Endodermal cell (in vitro differentiated cells): ENCODE results near the gene FBXL16. TPM values are rescaled to one million over a fixed set of nuclear protein-coding genes. Genes with fewer than 3 reads are reported as not detected.
A peak's percentile ranks its signal among the peaks of the same experiment; 100 is the strongest.

ENCODE experiments used
- DNase-seq: peaks from one replicate; pipeline ENCODE4 v3.0.0-alpha.2; 2017
- H3K27ac ChIP-seq: 2 replicates; pipeline ENCODE4 v1.5.1; 2013; ENCODE audit warnings: mild to moderate bottlenecking, low read depth, low read length, moderate library complexity
- H3K27me3 ChIP-seq: 2 replicates; pipeline ENCODE4 v1.6.1; 2013; ENCODE audit warnings: mild to moderate bottlenecking, low read length, moderate library complexity; ENCODE audit not compliant: insufficient read depth, control insufficient read depth, poor library complexity, severe bottlenecking
- H3K36me3 ChIP-seq: 2 replicates; pipeline ENCODE4 v1.7.0; 2013; ENCODE audit warnings: mild to moderate bottlenecking, low read length, moderate library complexity; ENCODE audit not compliant: control insufficient read depth, insufficient read depth
- H3K4me1 ChIP-seq: one replicate; pipeline ENCODE4 v1.7.0; 2013; ENCODE audit warnings: low read length; ENCODE audit not compliant: control insufficient read depth, insufficient read depth
- H3K4me3 ChIP-seq: 2 replicates; pipeline ENCODE4 v1.5.1; 2013; ENCODE audit warnings: mild to moderate bottlenecking, low read length, moderate library complexity
- H3K9ac ChIP-seq: 2 replicates; pipeline ENCODE4 v1.6.1; 2013; ENCODE audit warnings: mild to moderate bottlenecking, low read length, moderate library complexity; ENCODE audit not compliant: poor library complexity, severe bottlenecking; ENCODE audit errors: extremely low read depth
- H3K9me3 ChIP-seq: 2 replicates; pipeline ENCODE4 v1.6.1; 2013; ENCODE audit warnings: mild to moderate bottlenecking, low read length, moderate library complexity; ENCODE audit not compliant: control insufficient read depth
- H3K27ac Mint-ChIP-seq: 2 replicates; pipeline ENCODE4 v1.8.0; 2020; ENCODE audit warnings: mixed read lengths
- H3K27me3 Mint-ChIP-seq: 2 replicates; pipeline ENCODE4 v1.8.0; 2021; ENCODE audit warnings: mild to moderate bottlenecking, mixed read lengths; ENCODE audit not compliant: insufficient read depth
- H3K36me3 Mint-ChIP-seq: 2 replicates; pipeline ENCODE4 v1.8.0; 2020; ENCODE audit warnings: low read depth, mixed read lengths
- H3K4me1 Mint-ChIP-seq: 2 replicates; pipeline ENCODE4 v1.8.0; 2020; ENCODE audit warnings: mixed read lengths
- H3K4me3 Mint-ChIP-seq: 2 replicates; pipeline ENCODE4 v1.8.0; 2020; ENCODE audit warnings: mild to moderate bottlenecking, moderate library complexity, mixed read lengths
- H3K9me3 Mint-ChIP-seq: 2 replicates; pipeline ENCODE4 v1.8.0; 2020; ENCODE audit warnings: mild to moderate bottlenecking, mixed read lengths
- CTCF ChIP-seq: fragments of 200-600 bp; sonication (generic); conservative IDR thresholded peaks from 2 replicates; pipeline ENCODE4 v1.5.0; 2021; ENCODE audit warnings: antibody characterized with exemption, mild to moderate bottlenecking
- WGBS, 2 experiments: methylation state at CpG; one replicate each; pipeline versions ENCODE4 v1.1.5 to v1.1.7; 2013; ENCODE audit warnings: missing lambda C conversion rate in 2 of 2, mixed read lengths in 1 of 2; ENCODE audit not compliant: insufficient coverage in 1 of 2, insufficient read length in 1 of 2; 5-methylcytosine and 5-hydroxymethylcytosine counted together
- total RNA-seq, 2 donors: library from RNA; stranded (reverse); fragmentation: NEBNext Ultra II Directional in 1 of 2; extraction: Animal tissue kit (Norgen Biotek cat#: 25700) in 1 of 2; gene quantifications; 2 replicates in 1 of 2; 3 replicates in 1 of 2; pipeline ENCODE4 v1.2.1, GENCODE V29; 2021

FBXL16 gene
- total RNA-seq, 2 donors from 2014 or later: 0.38 to 2.2 TPM

DNA sequence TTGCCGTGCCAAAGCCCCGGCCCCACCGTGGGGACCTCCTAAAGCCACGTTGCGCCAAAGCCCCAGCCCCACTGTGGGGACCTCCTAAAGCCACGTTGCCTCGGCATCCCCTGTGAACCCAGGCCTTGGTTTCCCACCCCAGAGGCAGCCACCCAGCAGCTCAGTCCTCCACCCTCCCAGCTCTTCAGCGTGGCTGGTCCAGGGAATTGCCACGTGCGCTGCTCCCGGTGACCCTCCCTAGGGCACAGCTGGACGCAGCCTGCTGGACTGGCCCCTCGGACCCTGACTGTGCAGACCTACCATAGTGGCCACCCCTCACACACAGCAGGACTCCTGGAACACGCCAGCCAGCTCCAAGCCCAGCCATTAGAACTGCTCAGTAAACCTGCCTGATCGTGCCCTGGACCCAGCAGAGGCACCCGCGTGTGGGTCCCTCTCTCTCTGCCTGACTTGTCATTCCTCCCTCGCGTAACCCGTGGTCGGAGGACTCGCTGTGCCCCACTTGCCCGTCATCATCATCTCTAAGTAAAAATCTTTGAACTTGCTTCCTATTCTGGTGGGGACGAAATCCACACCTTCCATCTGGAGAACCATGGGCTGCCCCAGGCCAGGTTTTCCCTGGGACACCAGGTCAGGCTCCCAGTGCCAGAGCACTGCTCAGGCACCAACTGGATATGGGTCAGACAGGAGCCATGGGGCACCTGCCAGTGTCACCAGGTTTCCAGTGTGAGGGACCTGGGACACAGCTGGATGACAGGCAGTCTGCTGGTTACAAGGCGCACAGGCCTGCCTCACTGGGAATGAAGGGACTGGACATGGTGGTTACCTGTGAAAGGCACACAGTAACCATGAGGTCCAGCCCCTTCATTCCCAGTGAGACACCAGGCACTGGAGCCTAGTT, 29.6 kb upstream of the FBXL16 start:
- no peaks in the 10 kb centered on the region for H3K27me3 ChIP-seq
- no peak overlapping the region for H3K4me3 Mint-ChIP-seq
- no peaks in the 10 kb centered on the region for H3K9me3 Mint-ChIP-seq
- H3K4me1 Mint-ChIP-seq: peaks cover 5% of the 10 kb centered on the region
- H3K27ac Mint-ChIP-seq: no peak overlapping the region
- no peak for DNase-seq
- no peaks in the 10 kb centered on the region for H3K4me1 ChIP-seq
- H3K27me3 Mint-ChIP-seq: no peaks in the 10 kb centered on the region
- H3K36me3 ChIP-seq: peaks cover 34% of the 10 kb centered on the region
- peaks cover 33% of the 10 kb centered on the region for H3K36me3 Mint-ChIP-seq
- H3K9ac ChIP-seq: no peak overlapping the region
- 93 to 96% methylated on average over 18 to 25 of the region's 25 CpGs for WGBS, 2 experiments
- no peak overlapping the region for H3K4me3 ChIP-seq
- no peaks in the 10 kb centered on the region for H3K9me3 ChIP-seq
- H3K27ac ChIP-seq: no peak overlapping the region
- TF ChIP-seq CTCF: no peak

DNA sequence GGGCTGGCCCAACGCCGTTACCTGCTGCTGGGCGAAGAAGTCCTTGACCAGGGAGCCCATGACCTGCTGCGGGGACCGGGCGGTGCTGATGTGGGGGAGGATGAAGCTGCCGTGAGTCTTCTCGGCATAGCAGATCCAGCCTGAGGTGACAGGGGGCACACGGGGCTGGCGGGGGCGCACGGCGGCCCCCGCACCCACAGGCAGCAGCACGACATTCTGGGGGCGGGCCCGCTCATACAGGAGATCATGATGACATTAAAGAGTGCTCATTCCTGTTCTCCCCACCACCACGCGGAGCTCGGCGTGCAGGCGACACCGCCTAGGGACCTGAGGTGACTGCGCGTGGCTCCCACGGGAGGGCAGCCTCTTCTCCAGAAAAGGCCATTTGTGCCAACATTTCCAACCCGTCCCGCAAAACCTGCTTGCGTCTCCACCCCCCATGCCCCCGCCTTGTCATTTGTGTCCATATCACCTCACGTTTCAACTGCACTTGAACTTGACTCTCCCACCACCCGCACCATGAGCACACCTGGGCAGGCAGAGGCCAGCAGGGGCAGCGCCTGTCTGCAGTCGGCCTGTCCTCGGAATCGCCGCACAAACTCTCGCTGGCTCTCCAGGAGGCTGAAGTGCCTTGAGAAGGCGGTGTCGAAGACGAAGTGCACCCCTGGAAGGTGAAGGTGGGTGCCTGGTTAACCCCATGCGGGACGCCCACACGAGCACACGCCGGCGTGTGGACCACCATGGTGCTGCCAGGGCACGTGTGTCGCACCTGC, 28.8 kb upstream of the FBXL16 start:
- H3K27ac ChIP-seq: no peak overlapping the region
- no peak overlapping the region for H3K4me3 Mint-ChIP-seq
- DNase-seq: peak; percentile 36
- no peak for TF ChIP-seq CTCF
- H3K9me3 Mint-ChIP-seq: no peaks in the 10 kb centered on the region
- 93 to 96% methylated on average over 36 to 49 of the region's 49 CpGs for WGBS, 2 experiments
- H3K9ac ChIP-seq: no peak overlapping the region
- H3K27ac Mint-ChIP-seq: no peak overlapping the region
- peaks cover 34% of the 10 kb centered on the region for H3K36me3 ChIP-seq
- H3K27me3 ChIP-seq: no peaks in the 10 kb centered on the region
- no peaks in the 10 kb centered on the region for H3K9me3 ChIP-seq
- no peaks in the 10 kb centered on the region for H3K4me1 ChIP-seq
- H3K4me3 ChIP-seq: no peak overlapping the region
- peaks cover 29% of the 10 kb centered on the region for H3K36me3 Mint-ChIP-seq
- H3K4me1 Mint-ChIP-seq: no peaks in the 10 kb centered on the region
- no peaks in the 10 kb centered on the region for H3K27me3 Mint-ChIP-seq

DNA sequence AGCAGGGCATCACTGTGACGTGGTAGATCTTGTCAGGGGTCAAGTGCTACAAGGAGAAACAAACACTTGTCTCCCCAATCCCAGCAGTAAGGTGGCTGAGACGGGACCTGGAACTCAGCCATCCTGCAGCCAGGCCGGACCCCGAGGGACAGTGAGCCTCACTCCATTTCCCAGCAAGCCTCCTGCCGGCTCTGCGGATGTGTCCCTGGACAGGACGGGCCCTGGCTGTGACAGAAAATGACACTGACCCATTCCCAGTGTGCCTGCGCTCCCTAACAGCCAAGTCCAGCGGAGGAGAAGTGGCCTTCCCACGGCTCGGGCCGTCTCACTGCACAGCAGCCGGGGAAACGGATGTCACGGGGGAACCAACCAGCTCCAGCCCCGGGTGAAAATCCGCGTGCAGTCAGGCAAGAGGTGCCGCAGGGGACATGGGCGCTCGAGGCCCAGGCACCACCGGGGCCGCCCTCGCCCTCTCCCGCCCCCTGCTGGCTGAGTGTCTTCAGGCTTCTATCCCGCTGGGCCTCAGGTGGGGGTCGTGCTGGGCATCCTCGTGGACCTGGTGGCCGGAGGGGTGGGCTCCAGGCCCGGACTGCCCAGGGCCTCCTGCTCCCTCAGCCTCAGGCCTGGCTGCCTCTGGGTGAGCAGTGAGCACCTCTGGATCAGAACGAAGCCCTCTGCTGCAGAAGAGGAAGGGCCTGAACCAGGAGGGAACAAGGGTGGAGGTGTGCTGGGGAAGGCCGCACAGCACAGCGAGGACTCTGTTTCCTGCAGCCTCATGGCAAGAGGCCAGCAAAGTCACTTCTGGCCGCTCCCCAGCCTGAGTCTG, 28.0 kb upstream of the FBXL16 start:
- Histone ChIP-seq H3K4me1 (no peaks in the 10 kb centered on the region), H3K4me3 (no peak overlapping the region), H3K9me3 (no peaks in the 10 kb centered on the region), H3K27ac (no peak overlapping the region), H3K9ac (no peak overlapping the region), H3K36me3 (peaks cover 34% of the 10 kb centered on the region), H3K27me3 (no peaks in the 10 kb centered on the region)
- 88 to 95% methylated on average over 20 to 34 of the region's 34 CpGs for WGBS, 2 experiments
- H3K4me3 Mint-ChIP-seq: no peak overlapping the region
- peak; percentile 63 for TF ChIP-seq CTCF
- H3K9me3 Mint-ChIP-seq: no peaks in the 10 kb centered on the region
- DNase-seq: peak; percentile 76
- H3K27ac Mint-ChIP-seq: no peak overlapping the region
- H3K27me3 Mint-ChIP-seq: no peaks in the 10 kb centered on the region
- no peaks in the 10 kb centered on the region for H3K4me1 Mint-ChIP-seq
- H3K36me3 Mint-ChIP-seq: peaks cover 25% of the 10 kb centered on the region
